HG03060 (cell line): Measurements from ENCODE around the gene ABHD16A.

Experiments
- ATAC-seq: cut with Tn5 transposase; IDR thresholded peaks from one replicate; pipeline ENCODE4 v1.9.1; 2021; ENCODE audit warnings: low read depth, moderate number of reproducible peaks; ENCODE audit not compliant: unreplicated experiment

The ABHD16A gene

DNA sequence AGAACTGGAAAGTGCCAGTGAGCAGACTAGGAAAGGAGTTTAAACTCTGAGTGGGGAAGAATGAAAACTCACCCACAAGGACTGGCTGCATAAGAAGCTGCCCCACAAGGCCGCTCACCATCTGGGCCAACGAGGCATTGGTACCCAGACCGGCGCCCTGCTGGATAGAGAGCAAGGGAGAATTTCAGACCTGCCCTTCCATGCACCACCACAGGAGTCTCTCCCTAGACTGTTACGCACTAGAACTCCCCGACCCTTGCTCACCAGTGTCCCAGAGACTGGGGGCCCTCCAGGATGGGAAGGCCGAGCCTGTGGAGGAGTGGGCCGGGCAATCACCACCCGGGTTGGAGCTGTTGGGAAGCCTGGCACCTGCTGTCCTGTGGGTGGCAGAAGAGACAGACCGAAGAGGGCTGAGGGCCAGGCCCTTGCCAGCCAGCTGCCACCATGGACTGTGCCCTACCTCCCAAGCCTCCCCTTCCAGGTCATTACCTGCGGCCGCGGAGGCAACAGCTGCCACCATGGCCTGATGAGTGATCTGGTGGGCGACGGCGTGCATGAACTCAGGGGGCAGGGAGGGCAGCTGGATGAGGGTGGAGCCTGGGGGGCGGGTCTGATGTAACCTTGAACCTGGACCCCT lies 59.2 kb downstream of the ABHD16A start:
- no peak for ATAC-seq

DNA sequence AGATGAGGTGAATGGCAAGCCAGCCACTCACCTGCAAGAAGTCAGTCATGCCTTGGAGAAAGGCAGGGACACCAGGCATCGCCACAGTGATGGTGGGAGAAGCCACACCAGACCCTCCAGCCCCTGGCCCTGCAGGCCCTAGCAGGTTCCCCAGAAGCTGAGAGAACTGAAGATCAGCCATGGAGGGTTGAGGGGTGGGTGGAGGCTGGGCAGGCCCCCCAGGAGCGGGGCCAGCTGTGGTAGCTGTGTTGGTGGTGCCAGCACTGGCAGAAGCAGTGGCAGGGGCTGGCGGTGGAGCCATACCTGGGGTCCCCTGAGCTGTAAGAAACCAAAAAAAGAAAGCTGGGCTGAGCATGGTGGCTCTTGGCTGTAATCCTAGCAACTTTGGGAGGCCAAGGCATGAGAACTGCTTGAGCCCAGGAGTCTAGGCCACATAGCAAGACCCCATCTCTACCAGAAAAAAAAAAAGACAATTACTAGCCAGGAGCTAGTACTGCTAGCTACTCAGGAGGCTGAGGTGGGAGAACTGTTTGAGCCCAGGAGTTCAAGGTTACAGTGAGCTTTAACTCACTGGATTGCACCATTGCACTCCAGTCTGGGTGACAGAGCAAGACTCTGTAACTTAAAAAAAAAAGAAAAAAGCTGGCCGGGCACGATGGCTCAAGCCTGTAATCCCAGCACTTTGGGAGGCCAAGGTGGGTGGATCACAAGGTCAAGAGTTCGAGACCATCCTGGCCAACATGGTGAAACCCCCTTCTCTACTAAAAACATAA lies 60.1 kb downstream of the ABHD16A start:
- ATAC-seq: no peak

DNA sequence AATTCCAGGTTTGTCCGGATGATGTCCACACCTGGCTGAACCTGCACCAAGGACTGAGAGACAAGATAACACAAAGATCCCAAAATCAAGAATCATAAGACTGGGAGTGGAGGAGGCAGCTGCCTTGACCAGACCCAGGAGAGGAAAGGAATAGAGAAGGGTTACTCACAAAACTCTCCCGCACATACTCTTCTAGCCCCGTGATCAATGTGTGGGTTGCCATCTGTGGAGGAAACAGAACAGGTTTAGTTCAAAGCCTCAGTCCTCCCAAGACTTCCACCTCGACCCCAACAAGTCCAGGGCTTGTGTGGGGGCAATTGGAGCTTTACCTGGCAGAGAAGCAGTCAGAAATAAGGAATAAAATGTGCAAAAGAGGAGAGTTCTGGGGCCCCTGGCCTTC lies 61.8 kb downstream of the ABHD16A start:
- ATAC-seq: no peak

DNA sequence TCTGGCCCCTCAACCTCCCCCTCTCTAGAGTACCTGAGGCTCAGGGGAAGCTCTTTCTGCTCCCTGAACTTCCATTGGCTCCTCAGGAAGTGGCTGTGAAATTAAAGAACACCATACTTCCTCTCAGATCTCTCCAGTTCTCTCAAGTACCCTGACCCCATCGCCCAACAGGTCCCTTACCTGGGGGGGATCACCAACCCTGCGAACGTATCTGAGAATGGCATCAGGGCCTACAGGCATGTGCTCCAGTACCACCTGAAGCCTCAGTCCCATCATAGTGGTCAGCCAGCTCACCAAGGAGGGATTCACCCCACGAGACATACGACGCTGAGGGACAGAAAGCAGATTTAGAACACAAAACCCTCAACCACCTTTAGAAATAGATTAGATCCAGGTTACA lies 62.5 kb downstream of the ABHD16A start:
- ATAC-seq: no peak

DNA sequence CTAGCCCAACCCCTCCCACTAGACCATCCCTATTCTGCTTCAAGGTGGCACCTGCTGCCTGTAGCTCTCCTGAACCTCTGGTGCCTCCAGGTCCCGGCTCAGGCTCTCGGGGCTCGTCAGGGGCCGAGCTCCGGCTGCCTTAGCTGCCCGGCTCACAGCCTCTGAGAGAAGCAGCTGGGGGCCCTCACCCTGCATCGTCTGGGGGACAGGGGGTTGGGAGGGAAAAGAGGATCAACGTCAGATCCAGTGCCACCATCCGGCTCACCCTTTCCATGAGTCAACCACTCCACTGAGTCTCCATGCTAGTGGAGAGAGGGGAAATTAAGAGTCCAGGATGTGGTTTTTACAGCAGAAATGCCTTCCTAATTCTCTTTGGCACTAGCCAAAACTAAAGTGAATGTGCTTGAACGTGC lies 63.7 kb downstream of the ABHD16A start:
- ATAC-seq: no peak

DNA sequence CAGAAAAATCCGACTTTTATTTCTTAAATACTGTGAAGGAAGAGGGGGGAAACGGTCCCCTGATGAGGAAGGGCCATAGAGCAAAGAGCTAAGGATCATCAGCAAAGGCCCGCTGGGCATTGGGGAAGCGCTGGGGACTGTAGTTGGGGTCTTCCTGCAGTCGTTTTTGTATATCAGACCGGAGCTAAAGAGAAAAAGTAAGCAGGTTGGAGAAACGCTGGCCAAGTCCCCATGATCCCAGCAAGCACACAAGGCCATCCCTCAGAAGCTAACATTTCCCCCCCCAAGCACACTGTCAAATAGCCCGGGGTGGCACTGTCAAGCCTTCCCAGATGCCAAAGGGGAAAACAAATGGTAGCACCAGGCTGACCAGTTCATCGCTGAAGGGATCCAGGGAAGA lies 64.1 kb downstream of the ABHD16A start:
- ATAC-seq: no peak
